AG09309 (cell line): ENCODE measurements around the gene KRT71.

Source experiments
- DNase-seq: peaks from one replicate; pipeline ENCODE4 v3.0.0-alpha.2; 2010; ENCODE audit warnings: low read depth
- H3K4me3 ChIP-seq: 2 replicates; pipeline ENCODE4 v1.5.1; 2011; ENCODE audit warnings: mild to moderate bottlenecking, low read depth, low read length, moderate library complexity; ENCODE audit not compliant: control insufficient read depth
- TF ChIP-seq, protein P1 (sequence below): IDR thresholded peaks from 2 replicates; pipeline ENCODE4 v1.5.1; 2011; ENCODE audit warnings: mild to moderate bottlenecking, low read depth, low read length, inconsistent platforms; ENCODE audit not compliant: insufficient read depth, control insufficient read depth; ENCODE audit errors: missing control alignments

KRT71 gene

DNA sequence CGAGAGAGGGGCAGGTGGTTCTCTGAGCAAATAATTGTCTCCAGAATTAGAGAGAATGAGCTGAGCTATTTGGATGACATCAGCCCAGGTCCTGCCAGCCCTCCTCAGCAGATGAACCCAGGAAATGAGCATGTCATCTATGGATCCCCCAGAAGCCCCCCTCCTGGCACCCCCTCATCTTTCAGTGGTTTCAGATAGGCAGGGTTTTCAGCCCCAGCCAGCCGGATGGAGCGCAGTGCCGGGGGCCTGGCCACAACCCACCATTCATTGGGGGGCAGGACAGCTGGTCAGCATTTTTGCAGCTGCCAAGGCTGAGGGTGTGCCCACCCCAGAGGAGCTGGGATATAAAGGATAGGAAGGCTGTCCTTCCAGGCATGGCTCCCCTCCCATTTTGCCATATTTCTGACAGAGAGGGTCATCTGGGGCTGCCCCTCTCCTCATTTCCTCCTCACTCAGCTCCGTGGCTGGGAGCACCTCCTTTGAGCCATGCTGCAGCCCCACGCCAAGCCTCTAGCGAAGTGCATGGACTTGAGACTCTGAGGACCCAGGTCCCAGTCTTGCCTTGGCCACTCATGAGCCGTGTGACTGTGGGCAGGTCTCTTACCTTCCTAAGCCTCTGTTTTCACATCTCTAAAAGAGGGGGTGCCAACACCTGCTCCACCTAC lies 6.0 kb upstream of the KRT71 start:
- no peak overlapping the region for H3K4me3 ChIP-seq
- DNase-seq: no peak
- TF ChIP-seq, protein P1, sequence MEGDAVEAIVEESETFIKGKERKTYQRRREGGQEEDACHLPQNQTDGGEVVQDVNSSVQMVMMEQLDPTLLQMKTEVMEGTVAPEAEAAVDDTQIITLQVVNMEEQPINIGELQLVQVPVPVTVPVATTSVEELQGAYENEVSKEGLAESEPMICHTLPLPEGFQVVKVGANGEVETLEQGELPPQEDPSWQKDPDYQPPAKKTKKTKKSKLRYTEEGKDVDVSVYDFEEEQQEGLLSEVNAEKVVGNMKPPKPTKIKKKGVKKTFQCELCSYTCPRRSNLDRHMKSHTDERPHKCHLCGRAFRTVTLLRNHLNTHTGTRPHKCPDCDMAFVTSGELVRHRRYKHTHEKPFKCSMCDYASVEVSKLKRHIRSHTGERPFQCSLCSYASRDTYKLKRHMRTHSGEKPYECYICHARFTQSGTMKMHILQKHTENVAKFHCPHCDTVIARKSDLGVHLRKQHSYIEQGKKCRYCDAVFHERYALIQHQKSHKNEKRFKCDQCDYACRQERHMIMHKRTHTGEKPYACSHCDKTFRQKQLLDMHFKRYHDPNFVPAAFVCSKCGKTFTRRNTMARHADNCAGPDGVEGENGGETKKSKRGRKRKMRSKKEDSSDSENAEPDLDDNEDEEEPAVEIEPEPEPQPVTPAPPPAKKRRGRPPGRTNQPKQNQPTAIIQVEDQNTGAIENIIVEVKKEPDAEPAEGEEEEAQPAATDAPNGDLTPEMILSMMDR: no peak

DNA sequence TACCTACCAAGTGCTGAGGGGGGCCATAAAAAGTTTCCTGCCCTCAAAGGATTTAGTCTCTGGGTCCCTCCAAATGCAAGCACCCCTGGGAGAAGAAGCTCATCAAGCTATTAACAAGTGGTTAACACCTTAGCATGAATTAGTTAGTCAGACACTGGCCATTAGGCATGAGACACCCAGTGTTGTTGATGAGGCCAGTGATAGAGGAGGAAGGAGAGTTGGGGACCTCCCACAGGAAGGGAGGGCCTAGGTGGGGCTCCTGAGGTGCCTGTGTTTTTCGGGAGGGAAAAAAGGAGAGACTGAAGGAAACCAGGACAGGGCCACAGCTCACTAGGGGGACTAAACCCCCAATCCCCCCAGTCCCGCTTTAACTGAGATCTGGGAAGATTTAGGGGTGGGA lies 4.5 kb upstream of the KRT71 start:
- no peak overlapping the region for H3K4me3 ChIP-seq
- no peak for DNase-seq
- TF ChIP-seq, protein P1: no peak

DNA sequence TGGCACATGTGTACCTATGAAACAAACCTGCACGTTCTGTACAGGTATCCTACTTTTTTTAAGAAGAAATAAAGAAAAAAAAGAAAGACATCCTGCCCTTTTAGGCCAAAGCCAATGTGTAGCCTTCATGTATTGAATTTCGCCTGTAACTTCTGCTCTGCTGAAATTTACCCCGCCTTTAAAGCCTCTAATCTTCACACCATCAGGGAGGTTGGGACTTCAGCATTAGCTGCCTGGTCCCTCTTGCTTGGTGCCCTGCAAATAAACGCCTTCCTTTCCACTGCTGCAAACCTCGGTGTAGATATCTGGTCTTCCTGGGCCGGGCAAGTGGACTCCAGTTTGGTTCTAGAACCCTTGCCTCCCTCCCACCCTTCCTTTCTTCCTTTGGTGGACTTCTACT lies 2.6 kb upstream of the KRT71 start:
- H3K4me3 ChIP-seq: no peak overlapping the region
- no peak for DNase-seq
- TF ChIP-seq, protein P1: no peak

DNA sequence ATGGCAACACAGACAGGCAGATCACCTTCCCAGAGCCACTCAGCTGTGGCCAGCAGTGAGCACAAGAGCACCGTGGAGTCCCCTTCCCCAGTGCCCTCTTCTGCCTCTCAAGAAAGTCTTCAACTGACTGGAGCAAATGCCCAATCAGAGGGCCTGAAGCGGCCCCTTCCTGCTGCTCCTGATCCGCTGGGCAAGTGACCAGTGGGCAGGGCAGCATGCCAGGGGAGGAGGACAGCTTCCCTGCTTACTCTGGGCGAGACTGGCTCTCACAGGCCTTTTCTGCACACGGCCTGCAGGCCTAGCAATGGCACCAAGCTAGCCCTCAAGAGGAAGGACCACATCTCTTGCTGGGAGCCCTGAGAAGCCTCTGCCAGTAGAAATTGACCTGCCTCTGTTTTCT lies 890 bp downstream of the KRT71 start:
- DNase-seq: no peak
- H3K4me3 ChIP-seq: no peak overlapping the region
- TF ChIP-seq, protein P1: no peak

DNA sequence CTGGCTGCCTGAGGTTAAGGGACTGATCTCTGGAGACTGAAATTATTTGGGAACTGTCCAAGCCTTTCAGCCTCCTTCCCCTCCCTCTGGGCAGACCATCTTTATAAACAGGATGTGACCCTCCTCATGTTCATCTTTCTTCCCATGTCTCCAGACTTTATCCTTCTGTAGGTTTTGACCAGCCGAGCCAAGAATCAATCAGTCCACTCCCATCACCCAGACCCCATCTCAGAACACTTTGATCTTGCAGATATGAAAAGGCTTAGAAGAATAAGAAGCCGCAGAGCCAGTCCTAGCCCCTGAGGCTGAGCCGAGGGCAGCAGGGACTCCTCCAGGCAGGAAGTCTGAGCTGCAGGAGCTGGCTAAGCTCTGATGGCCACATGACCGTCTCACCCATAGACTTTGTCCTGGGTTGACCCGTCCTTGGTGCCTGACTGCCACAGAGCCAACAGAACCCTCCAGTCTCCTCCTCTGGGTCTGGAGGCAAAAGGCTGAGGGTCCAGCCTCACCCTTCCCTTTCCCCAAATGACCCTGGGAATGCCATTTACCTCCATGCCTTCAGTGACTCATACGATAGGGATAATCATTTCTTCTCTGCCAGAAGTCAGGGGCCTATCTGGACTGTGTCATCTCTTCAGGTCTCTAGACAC lies 1.6 kb downstream of the KRT71 start:
- TF ChIP-seq, protein P1: no peak
- DNase-seq: no peak

DNA sequence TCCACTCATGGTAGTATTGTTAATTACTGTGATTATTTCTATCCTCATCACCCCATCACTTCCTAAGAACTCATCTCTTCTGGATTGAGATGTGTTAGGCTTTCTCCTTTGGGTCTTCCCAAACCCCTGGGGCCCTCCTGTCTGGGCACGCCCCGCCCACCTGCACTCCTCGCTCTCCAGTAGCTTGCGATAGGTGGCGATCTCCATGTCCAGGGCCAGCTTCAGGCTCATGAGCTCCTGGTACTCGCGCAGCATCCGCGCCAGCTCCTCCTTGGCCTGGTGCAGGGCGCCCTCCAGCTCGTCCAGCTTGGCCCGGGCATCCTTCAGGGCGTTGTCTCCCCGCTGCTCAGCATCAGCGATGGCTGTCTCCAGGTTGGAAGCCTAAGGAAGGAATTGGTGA lies 6.8 kb downstream of the KRT71 start:
- DNase-seq: no peak
- TF ChIP-seq, protein P1: no peak
- no peak overlapping the region for H3K4me3 ChIP-seq

More for the DNA sequence above, 1.6 kb downstream of the KRT71 start:
- no peak overlapping the region for H3K4me3 ChIP-seq
